Suprapubic skin (tissue), 4 donors: ENCODE measurements around the gene TULP4.

Experiments
- EP300 ChIP-seq: sonication (generic); formaldehyde crosslinking; IDR thresholded peaks from one replicate; pipeline ENCODE4 v1.6.1; 2017; ENCODE audit warnings: antibody characterized with exemption
- POLR2A ChIP-seq, 2 donors: fragments of 450-650 bp; IDR thresholded peaks; one replicate each; pipeline ENCODE4 v1.6.1; 2017; ENCODE audit warnings: antibody characterized with exemption in 2 of 2, mild to moderate bottlenecking in 2 of 2, moderate library complexity in 2 of 2
- POLR2AphosphoS5 ChIP-seq, 3 donors: sonication (generic); formaldehyde crosslinking; IDR thresholded peaks; one replicate each; pipeline ENCODE4 v1.6.1; 2017; ENCODE audit warnings: antibody characterized with exemption in 3 of 3
- TF ChIP-seq, protein P1 (sequence below), 2 donors: fragments of 200-600 bp in 1 of 2; fragments of 450-650 bp in 1 of 2; sonication (generic) in 1 of 2; IDR thresholded peaks; one replicate each; pipeline ENCODE4 v1.5.1; 2016 to 2019; ENCODE audit warnings: antibody characterized with exemption in 2 of 2, mild to moderate bottlenecking in 1 of 2, moderate library complexity in 1 of 2

DNA sequence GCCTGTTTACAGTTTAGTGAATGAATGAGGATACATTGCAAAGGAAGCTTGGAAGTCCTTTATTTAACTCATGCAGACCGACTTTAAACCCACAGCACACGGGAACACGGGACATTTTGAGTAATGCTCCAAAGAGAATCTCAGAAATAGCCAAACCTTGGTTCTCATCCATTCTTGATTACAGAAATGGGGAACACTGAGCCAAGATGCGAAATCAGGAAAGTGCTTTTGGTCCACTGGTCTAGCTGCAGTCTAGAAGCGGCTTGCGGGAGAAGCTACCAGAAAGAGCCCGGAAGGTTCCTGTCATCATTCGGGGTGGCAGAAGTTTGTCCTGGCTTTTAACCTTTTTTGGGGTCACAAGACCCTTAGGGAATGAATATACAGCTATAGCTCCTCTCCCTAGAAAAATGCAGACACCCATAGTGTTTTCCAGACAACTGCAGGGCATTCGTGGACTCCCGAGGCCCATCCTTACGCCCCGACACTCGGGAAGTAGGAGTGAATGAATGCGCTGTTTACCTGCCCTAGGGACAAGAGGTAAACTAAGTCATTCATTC lies 247.2 kb downstream of the TULP4 start:
- TF ChIP-seq, protein P1, sequence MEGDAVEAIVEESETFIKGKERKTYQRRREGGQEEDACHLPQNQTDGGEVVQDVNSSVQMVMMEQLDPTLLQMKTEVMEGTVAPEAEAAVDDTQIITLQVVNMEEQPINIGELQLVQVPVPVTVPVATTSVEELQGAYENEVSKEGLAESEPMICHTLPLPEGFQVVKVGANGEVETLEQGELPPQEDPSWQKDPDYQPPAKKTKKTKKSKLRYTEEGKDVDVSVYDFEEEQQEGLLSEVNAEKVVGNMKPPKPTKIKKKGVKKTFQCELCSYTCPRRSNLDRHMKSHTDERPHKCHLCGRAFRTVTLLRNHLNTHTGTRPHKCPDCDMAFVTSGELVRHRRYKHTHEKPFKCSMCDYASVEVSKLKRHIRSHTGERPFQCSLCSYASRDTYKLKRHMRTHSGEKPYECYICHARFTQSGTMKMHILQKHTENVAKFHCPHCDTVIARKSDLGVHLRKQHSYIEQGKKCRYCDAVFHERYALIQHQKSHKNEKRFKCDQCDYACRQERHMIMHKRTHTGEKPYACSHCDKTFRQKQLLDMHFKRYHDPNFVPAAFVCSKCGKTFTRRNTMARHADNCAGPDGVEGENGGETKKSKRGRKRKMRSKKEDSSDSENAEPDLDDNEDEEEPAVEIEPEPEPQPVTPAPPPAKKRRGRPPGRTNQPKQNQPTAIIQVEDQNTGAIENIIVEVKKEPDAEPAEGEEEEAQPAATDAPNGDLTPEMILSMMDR (IDR thresholded peaks at IDR 0.05): no peak
- TF ChIP-seq POLR2A (IDR thresholded peaks at IDR 0.05) (no peak), POLR2AphosphoS5 (IDR thresholded peaks at IDR 0.05) (no peak), EP300 (no peak)
